HepG2 (cell line): ENCODE results near the gene CEBPZOS. TPM values are rescaled to one million over a fixed set of nuclear protein-coding genes. Genes with fewer than 3 reads are reported as not detected.
A peak's percentile ranks its signal among the peaks of the same experiment; 100 is the strongest.

Experiments
- ATAC-seq: fragments of 200-7000 bp; cut with Tn5 transposase; 3 replicates; pipeline ENCODE4 v1.9.1; 2020; ENCODE audit warnings: mild to moderate bottlenecking, moderate library complexity
- BruUV-seq: library from RNA; stranded (reverse); fragments of 400-500 nt; replicated peaks from 2 replicates; lab custom pipeline; 2021; lab: Mats Ljungman, UMichigan
- CTCF ChIA-PET: fragments of 300-600 bp; formaldehyde crosslinking; extraction: SDS; loops from one replicate; lab custom pipeline; 2021; ENCODE audit warnings: low total read pairs, inconsistent platforms, low intra/inter-chr PET ratio; lab: Yijun Ruan, JAX
- POLR2A ChIA-PET: fragments of 350-600 bp; sonication (Branson Sonifier 250); formaldehyde crosslinking; loops from one replicate; lab custom pipeline; 2020; ENCODE audit warnings: antibody characterized with exemption, inconsistent platforms; lab: Yijun Ruan, JAX
- DNase-seq: peaks from one replicate; pipeline ENCODE4 v3.0.0-alpha.2; 2015; ENCODE audit warnings: low spot score
- FAIRE-seq: peaks from 3 replicates; lab custom pipeline; 2011; peaks lifted over from hg19 to GRCh38; lab: Jason Lieb, UNC
- H2AFZ ChIP-seq: one replicate; pipeline ENCODE4 v1.6.1; 2011; ENCODE audit warnings: low read length, inconsistent platforms
- H3K27ac ChIP-seq: fragments of 300-600 bp; 3 replicates; pipeline ENCODE4 v1.8.0; 2011; ENCODE audit warnings: mixed run types, mild to moderate bottlenecking, mixed read lengths, low read length, inconsistent platforms; ENCODE audit not compliant: insufficient read depth; ENCODE audit errors: extremely low read length
- H3K27me3 ChIP-seq, 2 experiments: fragments of 200-600 bp in 1 of 2; 2 replicates in 1 of 2; 3 replicates in 1 of 2; pipeline versions ENCODE4 v1.6.0 to v1.8.0; 2011; ENCODE audit warnings: low read length in 2 of 2, mild to moderate bottlenecking in 2 of 2, moderate library complexity in 2 of 2, inconsistent platforms in 1 of 2; ENCODE audit not compliant: insufficient read depth in 2 of 2, control insufficient read depth in 1 of 2
- H3K36me3 ChIP-seq, 2 experiments: fragments of 200-600 bp in 1 of 2; replicated peaks in 1 of 2; 2 replicates in 1 of 2; 3 replicates in 1 of 2; pipeline versions ENCODE4 v1.5.1 to v1.8.0; 2011; ENCODE audit warnings: low read length in 2 of 2, inconsistent platforms in 1 of 2; ENCODE audit not compliant: insufficient read depth in 2 of 2, control insufficient read depth in 1 of 2
- H3K4me1 ChIP-seq: 2 replicates; pipeline ENCODE4 v1.5.1; 2012; ENCODE audit warnings: low read length, inconsistent platforms; ENCODE audit not compliant: insufficient read depth
- H3K4me2 ChIP-seq: 2 replicates; pipeline ENCODE4 v1.6.0; 2011; ENCODE audit warnings: low read depth, low read length, inconsistent platforms
- H3K4me3 ChIP-seq, 3 experiments: fragments of 200-600 bp in 1 of 3; sonication (generic), shearing (Covaris generic) in 1 of 3; replicated peaks in 1 of 3; 2 replicates each; pipeline ENCODE4 v1.5.1; 2011 to 2016; ENCODE audit warnings: low read length in 3 of 3, inconsistent platforms in 2 of 3, low read depth in 2 of 3, mild to moderate bottlenecking in 2 of 3, control low read depth in 1 of 3, mixed read lengths in 1 of 3; ENCODE audit not compliant: insufficient read depth in 1 of 3
- H3K79me2 ChIP-seq: one replicate; pipeline ENCODE4 v1.6.1; 2011; ENCODE audit warnings: low read length, inconsistent platforms; ENCODE audit not compliant: insufficient read depth
- H3K9ac ChIP-seq: 2 replicates; pipeline ENCODE4 v1.6.0; 2011; ENCODE audit warnings: mild to moderate bottlenecking, low read depth, low read length, inconsistent platforms; ENCODE audit not compliant: insufficient read depth
- H3K9me3 ChIP-seq: 2 replicates; pipeline ENCODE4 v1.5.1; 2012; ENCODE audit warnings: mild to moderate bottlenecking, low read length
- H4K20me1 ChIP-seq: 2 replicates; pipeline ENCODE4 v1.6.0; 2011; ENCODE audit warnings: inconsistent platforms, mild to moderate bottlenecking, low read length, moderate library complexity; ENCODE audit not compliant: insufficient read depth
- ATRX ChIP-seq: sonication (generic); formaldehyde crosslinking; IDR thresholded peaks from 2 replicates; pipeline ENCODE4 v1.4.0; 2020; ENCODE audit warnings: missing genetic modification reagents, borderline replicate concordance
- DNMT1 ChIP-seq: sonication (generic); formaldehyde crosslinking; IDR thresholded peaks from 2 replicates; pipeline ENCODE4 v1.5.1; 2020; ENCODE audit warnings: mild to moderate bottlenecking, missing genetic modification reagents
- HDAC6 ChIP-seq: fragments of 200-600 bp; sonication (generic); IDR thresholded peaks from 2 replicates; pipeline ENCODE4 v1.7.0; 2017; ENCODE audit warnings: mild to moderate bottlenecking, antibody characterized with exemption, low read length, low read depth
- MED1 ChIP-seq: sonication (generic); formaldehyde crosslinking; IDR thresholded peaks from 2 replicates; pipeline ENCODE4 v1.4.0; 2020; ENCODE audit warnings: missing genetic modification reagents
- NRL ChIP-seq: sonication (generic); formaldehyde crosslinking; IDR thresholded peaks from 2 replicates; pipeline ENCODE4 v1.5.0; 2020; ENCODE audit warnings: missing genetic modification reagents, mild to moderate bottlenecking, moderate library complexity, borderline replicate concordance
- POLR2AphosphoS2 ChIP-seq: IDR thresholded peaks from 2 replicates; pipeline ENCODE4 v1.6.1; 2011; ENCODE audit warnings: low read depth, low read length, improper control_type of control experiment
- RARG ChIP-seq: sonication (generic); formaldehyde crosslinking; IDR thresholded peaks from 2 replicates; pipeline ENCODE4 v1.4.0; 2020; ENCODE audit warnings: low read depth, mild to moderate bottlenecking, missing genetic modification reagents
- RBAK ChIP-seq: sonication (generic); formaldehyde crosslinking; IDR thresholded peaks from 2 replicates; pipeline ENCODE4 v1.5.1; 2020; ENCODE audit warnings: mild to moderate bottlenecking, missing genetic modification reagents
- STAG1 ChIP-seq: sonication (generic); formaldehyde crosslinking; IDR thresholded peaks from 2 replicates; pipeline ENCODE4 v1.4.0; 2020; ENCODE audit warnings: missing genetic modification reagents
- ZFX ChIP-seq: sonication (generic); formaldehyde crosslinking; IDR thresholded peaks from 2 replicates; pipeline ENCODE4 v1.4.0; 2020; ENCODE audit warnings: mild to moderate bottlenecking, low read depth, missing genetic modification reagents, moderate library complexity
- ZSCAN9 ChIP-seq: IDR thresholded peaks from 2 replicates; pipeline ENCODE4 v1.6.1; 2016; ENCODE audit warnings: borderline replicate concordance
- ZZZ3 ChIP-seq: sonication (generic); formaldehyde crosslinking; IDR thresholded peaks from 2 replicates; pipeline ENCODE4 v1.4.0; 2020; ENCODE audit warnings: missing genetic modification reagents, mild to moderate bottlenecking, borderline replicate concordance
- WGBS: methylation state at CpG from one replicate; pipeline ENCODE4 v1.1.6; 2017; ENCODE audit warnings: low lambda C conversion rate; 5-methylcytosine and 5-hydroxymethylcytosine counted together
- in situ Hi-C: cut with HindIII; loops from 2 replicates; pipeline ENCODE4 v1.10.0; 2017; ENCODE audit warnings: low pct_unique_long_range_greater_than_20kb; ENCODE audit not compliant: extremely low pct_ligation_motif_present
- intact Hi-C: fragments of 100-400 bp; cut with micrococcal nuclease; formaldehyde crosslinking; loops from one replicate; pipeline ENCODE4 v1.10.0; 2022; ENCODE audit not compliant: unreplicated experiment
- polyA plus RNA-seq, 8 experiments: library from polyadenylated mRNA; depleted of rRNA in 3 of 8; stranded (reverse) in 7 of 8; unstranded in 1 of 8; fragments of >200 nt; fragmentation: Illumina TruSeq in 4 of 8; extraction: Trizol in 4 of 8; gene quantifications; 2 replicates each; pipeline versions ENCODE4 v1.2.1 to v1.2.3, GENCODE V29; 2011 to 2016; ENCODE audit warnings: low read depth in 4 of 8, missing spikeins in 1 of 8, mixed read lengths in 1 of 8; ENCODE audit not compliant: insufficient read depth in 1 of 8
- total RNA-seq, 5 experiments: library from RNA; depleted of rRNA; stranded (reverse); fragments of >200 nt; fragmentation: Illumina TruSeq; extraction: Trizol; gene quantifications; 2 replicates each; pipeline ENCODE4 v1.2.3, GENCODE V29; 2016; ENCODE audit warnings: low read depth in 1 of 5

The CEBPZOS gene
- total and polyA plus RNA-seq, 2 of the 13 experiments (the other 11 are each of a cell fraction or from before 2014, with no cell fraction given), result 18.6 to 44.7 TPM

GRCh38 chr2:37180006-37180639 lies 16.2 kb upstream of the CEBPZOS start:
- ChIA-PET CTCF (no interaction called here), POLR2A (no interaction called here)
- in situ Hi-C loops, result no loop called here
- FAIRE-seq (no peak), DNase-seq (no peak), ATAC-seq (no peak)
- 20% methylated on average over 4 of the region's 4 CpGs for WGBS
- Histone ChIP-seq H3K27ac (no peak overlapping the region), H3K36me3 (no peaks in the 10 kb centered on the region), H3K79me2 (no peaks in the 10 kb centered on the region), H3K9me3 (no peaks in the 10 kb centered on the region), H3K4me2 (no peak overlapping the region), H3K27me3 (peaks cover 0 to 6% of the 10 kb centered on the region in 2 experiments; a peak in 2 of 5 replicates), H3K4me3 (no peak overlapping the region), H2AFZ (no peak overlapping the region), H4K20me1 (no peaks in the 10 kb centered on the region), H3K9ac (no peak overlapping the region), H3K4me1 (peaks cover 7% of the 10 kb centered on the region)
- intact Hi-C loops, result no loop called here
- BruUV-seq, result no TSS peak
- TF ChIP-seq MED1 (CRISPR knock-in tag) (no peak), RBAK (CRISPR knock-in tag) (no peak), STAG1 (CRISPR knock-in tag) (peak; percentile 18; the same call in 1 of the 2 replicates)

- TF ChIP-seq NRL (CRISPR knock-in tag), result no peak
- no peak for TF ChIP-seq ATRX
- no peak for TF ChIP-seq RARG
- TF ChIP-seq POLR2AphosphoS2, result no peak
- TF ChIP-seq DNMT1 (CRISPR knock-in tag), result no peak
- TF ChIP-seq ZSCAN9 (CRISPR knock-in tag), result no peak
- no peak for TF ChIP-seq HDAC6
- no peak for TF ChIP-seq ZFX (CRISPR knock-in tag)
- TF ChIP-seq ZZZ3, result no peak
- Histone ChIP-seq H3K27me3 (peaks cover under 1 to 6% of the 10 kb centered on the region in 2 experiments; a peak in 3 of 5 replicates), H2AFZ (no peak overlapping the region), H3K9ac (no peak overlapping the region), H3K4me3 (no peak overlapping the region), H3K79me2 (no peaks in the 10 kb centered on the region), H3K4me2 (no peak overlapping the region), H3K9me3 (no peaks in the 10 kb centered on the region), H3K36me3 (no peaks in the 10 kb centered on the region), H3K27ac (no peak overlapping the region), H4K20me1 (no peaks in the 10 kb centered on the region), H3K4me1 (peaks cover 7% of the 10 kb centered on the region)
- WGBS, result 71% methylated on average over 5 of the region's 5 CpGs
- POLR2A ChIA-PET, result no interaction called here
- no TSS peak for BruUV-seq
- ATAC-seq (no peak), FAIRE-seq (no peak), DNase-seq (no peak)
- intact Hi-C loops, result no loop called here
- in situ Hi-C loops, result no loop called here
- CTCF ChIA-PET, result no interaction called here
Measured at GRCh38 chr2:37180640-37181039, 15.7 kb upstream of the CEBPZOS start.
